Smooth muscle cell (in vitro differentiated cells): ENCODE measurements around the gene TIMM44. TPM values are rescaled to one million over a fixed set of nuclear protein-coding genes. Genes with fewer than 3 reads are reported as not detected.

Experiments used
- DNase-seq: peaks from one replicate; lab custom pipeline; 2025; ENCODE audit not compliant: unreplicated experiment; lab: John Stamatoyannopoulos, UW
- H2AFZ ChIP-seq: fragments of 200-600 bp; sonication (generic); 2 replicates; pipeline ENCODE4 v1.6.0; 2016; ENCODE audit warnings: antibody characterized with exemption, low read depth, mild to moderate bottlenecking
- H3F3A ChIP-seq: fragments of 200-600 bp; sonication (generic); 2 replicates; pipeline ENCODE4 v1.6.0; 2017; ENCODE audit warnings: antibody characterized with exemption, low read depth
- H3K27ac ChIP-seq: fragments of 200-600 bp; sonication (generic); 2 replicates; pipeline ENCODE4 v1.5.1; 2016; ENCODE audit warnings: low read depth, mild to moderate bottlenecking
- H3K27me3 ChIP-seq: fragments of 200-600 bp; sonication (generic); 2 replicates; pipeline ENCODE4 v1.6.1; 2016; ENCODE audit warnings: low read depth, mild to moderate bottlenecking
- H3K36me3 ChIP-seq: fragments of 200-600 bp; sonication (generic); 2 replicates; pipeline ENCODE4 v1.5.1; 2016; ENCODE audit warnings: low read depth
- H3K4me1 ChIP-seq: fragments of 200-600 bp; sonication (generic); 2 replicates; pipeline ENCODE4 v1.5.1; 2016; ENCODE audit warnings: low read depth
- H3K4me2 ChIP-seq: fragments of 200-600 bp; sonication (generic); 2 replicates; pipeline ENCODE4 v1.6.0; 2016; ENCODE audit warnings: mild to moderate bottlenecking
- H3K4me3 ChIP-seq: fragments of 200-600 bp; sonication (generic); 2 replicates; pipeline ENCODE4 v1.5.1; 2016; ENCODE audit warnings: mild to moderate bottlenecking
- H3K79me2 ChIP-seq: fragments of 200-600 bp; sonication (generic); 2 replicates; pipeline ENCODE4 v1.6.0; 2016; ENCODE audit warnings: low read depth, mild to moderate bottlenecking
- H3K9ac ChIP-seq: fragments of 200-600 bp; sonication (generic); 2 replicates; pipeline ENCODE4 v1.6.0; 2016; ENCODE audit warnings: low read depth
- H3K9me3 ChIP-seq: fragments of 200-600 bp; sonication (generic); replicated peaks from 2 replicates; pipeline ENCODE4 v1.5.1; 2016; ENCODE audit warnings: low read depth
- H4K20me1 ChIP-seq: fragments of 200-600 bp; sonication (generic); 2 replicates; pipeline ENCODE4 v1.6.0; 2016; ENCODE audit warnings: low read depth
- CTCF ChIP-seq: fragments of 200-600 bp; sonication (generic); IDR thresholded peaks from 2 replicates; pipeline ENCODE4 v1.5.1; 2017; ENCODE audit warnings: borderline replicate concordance, mild to moderate bottlenecking, antibody characterized with exemption; ENCODE audit not compliant: insufficient read depth, poor library complexity, severe bottlenecking
- WGBS: methylation state at CpG from one replicate; pipeline ENCODE4 v1.1.7; 2016; ENCODE audit warnings: low lambda C conversion rate; 5-methylcytosine and 5-hydroxymethylcytosine counted together
- polyA plus RNA-seq: library from polyadenylated mRNA; unstranded; fragments of >200 nt; fragmentation: Nextera tagmentation; extraction: Ambion mirVana; gene quantifications from 2 replicates; pipeline ENCODE4 v1.2.1, GENCODE V29; 2016
- total RNA-seq: library from RNA; depleted of rRNA; stranded (reverse); fragments of >200 nt; gene quantifications from 2 replicates; pipeline ENCODE4 v1.2.3, GENCODE V29; 2014

The TIMM44 gene
- total and polyA plus RNA-seq, 2 experiments from 2014 or later, result 21.8 to 25.1 TPM

GRCh38 chr19:7980635-7981121 lies 37.2 kb upstream of the TIMM44 start:
- Histone ChIP-seq H3K36me3 (no peaks in the 10 kb centered on the region), H3K4me1 (no peaks in the 10 kb centered on the region), H3F3A (no peaks in the 10 kb centered on the region), H3K9me3 (no peaks in the 10 kb centered on the region), H3K4me2 (no peak overlapping the region), H3K9ac (no peak overlapping the region), H2AFZ (no peak overlapping the region), H4K20me1 (peaks cover 84% of the 10 kb centered on the region), H3K4me3 (no peak overlapping the region), H3K27ac (no peak overlapping the region), H3K79me2 (peaks cover 34% of the 10 kb centered on the region), H3K27me3 (no peaks in the 10 kb centered on the region)
- TF ChIP-seq CTCF, result no peak
- no peak for DNase-seq
- WGBS, result 95% methylated on average over 12 of the region's 12 CpGs

GRCh38 chr19:7980168-7980567 lies 36.7 kb upstream of the TIMM44 start:
- H3K27ac ChIP-seq, result no peak overlapping the region
- no peak for DNase-seq
- H3K4me2 ChIP-seq, result no peak overlapping the region
- H3K9ac ChIP-seq, result no peak overlapping the region
- TF ChIP-seq CTCF, result no peak
- no peaks in the 10 kb centered on the region for H3K36me3 ChIP-seq
- 96% methylated on average over 13 of the region's 13 CpGs for WGBS
- no peaks in the 10 kb centered on the region for H3K4me1 ChIP-seq
- no peak overlapping the region for H3K4me3 ChIP-seq
- peaks cover 84% of the 10 kb centered on the region for H4K20me1 ChIP-seq
- H3K27me3 ChIP-seq, result no peaks in the 10 kb centered on the region
- H3K9me3 ChIP-seq, result no peaks in the 10 kb centered on the region
- peaks cover 29% of the 10 kb centered on the region for H3K79me2 ChIP-seq
- H3F3A ChIP-seq, result no peaks in the 10 kb centered on the region
- no peak overlapping the region for H2AFZ ChIP-seq

- H3K9me3 ChIP-seq, result no peaks in the 10 kb centered on the region
- H2AFZ ChIP-seq, result no peak overlapping the region
- no peak for DNase-seq
- H4K20me1 ChIP-seq, result peaks cover 84% of the 10 kb centered on the region
- no peak for TF ChIP-seq CTCF
- H3K36me3 ChIP-seq, result no peaks in the 10 kb centered on the region
- H3K27me3 ChIP-seq, result no peaks in the 10 kb centered on the region
- peaks cover 23% of the 10 kb centered on the region for H3K79me2 ChIP-seq
- H3K4me1 ChIP-seq, result no peaks in the 10 kb centered on the region
- H3K27ac ChIP-seq, result no peak overlapping the region
- H3K4me3 ChIP-seq, result no peak overlapping the region
- H3F3A ChIP-seq, result no peaks in the 10 kb centered on the region
- 80% methylated on average over 8 of the region's 8 CpGs for WGBS
- H3K4me2 ChIP-seq, result no peak overlapping the region
- H3K9ac ChIP-seq, result no peak overlapping the region
Observed at GRCh38 chr19:7979559-7979958, 36.1 kb upstream of the TIMM44 start.

- Histone ChIP-seq H3K4me2 (no peak overlapping the region), H3K36me3 (no peaks in the 10 kb centered on the region), H4K20me1 (peaks cover 84% of the 10 kb centered on the region), H2AFZ (no peak overlapping the region), H3K4me3 (no peak overlapping the region), H3K27me3 (no peaks in the 10 kb centered on the region), H3F3A (no peaks in the 10 kb centered on the region), H3K79me2 (peaks cover 17% of the 10 kb centered on the region), H3K4me1 (no peaks in the 10 kb centered on the region), H3K27ac (no peak overlapping the region), H3K9me3 (no peaks in the 10 kb centered on the region), H3K9ac (no peak overlapping the region)
- no peak for TF ChIP-seq CTCF
- no peak for DNase-seq
- WGBS, result 100% methylated on average over 10 of the region's 10 CpGs
Observed at GRCh38 chr19:7979011-7979410, 35.5 kb upstream of the TIMM44 start.
